HepG2 (cell line): Measurements from ENCODE around the gene ZSCAN26. TPM values are rescaled to one million over a fixed set of nuclear protein-coding genes. Genes with fewer than 3 reads are reported as not detected.
A peak's percentile ranks its signal among the peaks of the same experiment; 100 is the strongest.

Source experiments
- HHEX ChIP-seq: IDR thresholded peaks from 2 replicates; pipeline ENCODE4 v1.6.1; 2016; ENCODE audit warnings: control low read depth
- HOXD1 ChIP-seq: sonication (generic); formaldehyde crosslinking; IDR thresholded peaks from 2 replicates; pipeline ENCODE4 v1.5.0; 2020; ENCODE audit warnings: missing genetic modification reagents
- JARID2 ChIP-seq: sonication (generic); formaldehyde crosslinking; IDR thresholded peaks from 2 replicates; pipeline ENCODE4 v1.8.1; 2023; ENCODE audit warnings: missing genetic modification reagents, inconsistent platforms; ENCODE audit not compliant: insufficient replicate concordance
- KDM4B ChIP-seq: sonication (generic); formaldehyde crosslinking; IDR thresholded peaks from 2 replicates; pipeline ENCODE4 v1.4.0; 2020; ENCODE audit warnings: missing genetic modification reagents
- KLF15 ChIP-seq: sonication (generic); formaldehyde crosslinking; IDR thresholded peaks from 2 replicates; pipeline ENCODE4 v1.8.1; 2023; ENCODE audit warnings: borderline replicate concordance, mild to moderate bottlenecking, inconsistent platforms, missing genetic modification reagents, mixed read lengths
- PHF20 ChIP-seq: sonication (generic); formaldehyde crosslinking; IDR thresholded peaks from 2 replicates; pipeline ENCODE4 v1.5.0; 2020; ENCODE audit warnings: mild to moderate bottlenecking, missing genetic modification reagents
- RBFOX2 ChIP-seq: fragments of 200-400 bp; formaldehyde crosslinking; IDR thresholded peaks from 2 replicates; pipeline ENCODE4 v1.6.1; 2017; ENCODE audit warnings: low read depth, mild to moderate bottlenecking, low read length
- RXRA ChIP-seq: sonication (generic); formaldehyde crosslinking; IDR thresholded peaks from 2 replicates; pipeline ENCODE4 v1.5.1; 2020; ENCODE audit warnings: missing genetic modification reagents
- SAFB2 ChIP-seq: sonication (generic); formaldehyde crosslinking; IDR thresholded peaks from 2 replicates; pipeline ENCODE4 v1.5.1; 2020; ENCODE audit warnings: missing genetic modification reagents, low read depth, mild to moderate bottlenecking, borderline replicate concordance
- SIN3A ChIP-seq: IDR thresholded peaks from 2 replicates; pipeline ENCODE4 v1.6.1; 2011; ENCODE audit warnings: low read depth, mild to moderate bottlenecking, control low read depth, low read length, borderline replicate concordance
- SOX6 ChIP-seq, 2 experiments: fragments of 450-650 bp in 1 of 2; sonication (generic) in 1 of 2; formaldehyde crosslinking in 1 of 2; IDR thresholded peaks; 2 replicates each; pipeline versions ENCODE4 v1.4.0 to v1.6.1; 2017 to 2020; ENCODE audit warnings: antibody characterized with exemption in 1 of 2, mild to moderate bottlenecking in 1 of 2, missing genetic modification reagents in 1 of 2
- TOPORS ChIP-seq: sonication (generic); formaldehyde crosslinking; IDR thresholded peaks from 2 replicates; pipeline ENCODE4 v1.8.0; 2023; ENCODE audit warnings: mild to moderate bottlenecking, missing genetic modification reagents
- YY1 ChIP-seq: IDR thresholded peaks from 2 replicates; pipeline ENCODE4 v1.6.1; 2011; ENCODE audit warnings: low read length, low read depth, moderate library complexity, mild to moderate bottlenecking; ENCODE audit not compliant: insufficient read depth, insufficient replicate concordance
- ZNF30 ChIP-seq: sonication (generic); formaldehyde crosslinking; IDR thresholded peaks from 2 replicates; pipeline ENCODE4 v1.5.0; 2020; ENCODE audit warnings: mild to moderate bottlenecking, missing genetic modification reagents
- ZNF367 ChIP-seq: sonication (generic); formaldehyde crosslinking; IDR thresholded peaks from 2 replicates; pipeline ENCODE4 v1.4.0; 2020; ENCODE audit warnings: missing genetic modification reagents, borderline replicate concordance
- ZNF432 ChIP-seq: sonication (generic); formaldehyde crosslinking; IDR thresholded peaks from 2 replicates; pipeline ENCODE4 v1.5.0; 2020; ENCODE audit warnings: missing genetic modification reagents, mild to moderate bottlenecking, borderline replicate concordance
- ZNF7 ChIP-seq: IDR thresholded peaks from 2 replicates; pipeline ENCODE4 v1.6.1; 2016; ENCODE audit warnings: missing biosample characterization, missing genetic modification reagents
- ZZZ3 ChIP-seq: sonication (generic); formaldehyde crosslinking; IDR thresholded peaks from 2 replicates; pipeline ENCODE4 v1.4.0; 2020; ENCODE audit warnings: missing genetic modification reagents, mild to moderate bottlenecking, borderline replicate concordance
- polyA plus RNA-seq, 8 experiments: library from polyadenylated mRNA; depleted of rRNA in 3 of 8; stranded (reverse) in 7 of 8; unstranded in 1 of 8; fragments of >200 nt; fragmentation: Illumina TruSeq in 4 of 8; extraction: Trizol in 4 of 8; gene quantifications; 2 replicates each; pipeline versions ENCODE4 v1.2.1 to v1.2.3, GENCODE V29; 2011 to 2016; ENCODE audit warnings: low read depth in 4 of 8, missing spikeins in 1 of 8, mixed read lengths in 1 of 8; ENCODE audit not compliant: insufficient read depth in 1 of 8
- total RNA-seq, 5 experiments: library from RNA; depleted of rRNA; stranded (reverse); fragments of >200 nt; fragmentation: Illumina TruSeq; extraction: Trizol; gene quantifications; 2 replicates each; pipeline ENCODE4 v1.2.3, GENCODE V29; 2016; ENCODE audit warnings: low read depth in 1 of 5
- TF ChIP-seq, protein P1 (sequence below): sonication (generic); formaldehyde crosslinking; IDR thresholded peaks from 2 replicates; pipeline ENCODE4 v1.4.0; 2020; ENCODE audit warnings: missing genetic modification reagents, mild to moderate bottlenecking, borderline replicate concordance
- TF ChIP-seq, protein P2 (sequence below): sonication (generic); formaldehyde crosslinking; IDR thresholded peaks from 2 replicates; pipeline ENCODE4 v1.4.0; 2020; ENCODE audit warnings: mild to moderate bottlenecking, low read depth, missing genetic modification reagents
- TF ChIP-seq, protein P3 (sequence below): sonication (generic); formaldehyde crosslinking; IDR thresholded peaks from 2 replicates; pipeline ENCODE4 v1.8.0; 2022; ENCODE audit warnings: missing genetic modification reagents, mild to moderate bottlenecking, inconsistent platforms, borderline replicate concordance
- TF ChIP-seq, protein P4 (sequence below): sonication (generic); formaldehyde crosslinking; IDR thresholded peaks from 2 replicates; pipeline ENCODE4 v1.4.0; 2020; ENCODE audit warnings: missing genetic modification reagents

Gene ZSCAN26
- total and polyA plus RNA-seq, 2 of the 13 experiments (the other 11 are each of a cell fraction or from before 2014, with no cell fraction given) = 12.0 to 15.6 TPM

DNA sequence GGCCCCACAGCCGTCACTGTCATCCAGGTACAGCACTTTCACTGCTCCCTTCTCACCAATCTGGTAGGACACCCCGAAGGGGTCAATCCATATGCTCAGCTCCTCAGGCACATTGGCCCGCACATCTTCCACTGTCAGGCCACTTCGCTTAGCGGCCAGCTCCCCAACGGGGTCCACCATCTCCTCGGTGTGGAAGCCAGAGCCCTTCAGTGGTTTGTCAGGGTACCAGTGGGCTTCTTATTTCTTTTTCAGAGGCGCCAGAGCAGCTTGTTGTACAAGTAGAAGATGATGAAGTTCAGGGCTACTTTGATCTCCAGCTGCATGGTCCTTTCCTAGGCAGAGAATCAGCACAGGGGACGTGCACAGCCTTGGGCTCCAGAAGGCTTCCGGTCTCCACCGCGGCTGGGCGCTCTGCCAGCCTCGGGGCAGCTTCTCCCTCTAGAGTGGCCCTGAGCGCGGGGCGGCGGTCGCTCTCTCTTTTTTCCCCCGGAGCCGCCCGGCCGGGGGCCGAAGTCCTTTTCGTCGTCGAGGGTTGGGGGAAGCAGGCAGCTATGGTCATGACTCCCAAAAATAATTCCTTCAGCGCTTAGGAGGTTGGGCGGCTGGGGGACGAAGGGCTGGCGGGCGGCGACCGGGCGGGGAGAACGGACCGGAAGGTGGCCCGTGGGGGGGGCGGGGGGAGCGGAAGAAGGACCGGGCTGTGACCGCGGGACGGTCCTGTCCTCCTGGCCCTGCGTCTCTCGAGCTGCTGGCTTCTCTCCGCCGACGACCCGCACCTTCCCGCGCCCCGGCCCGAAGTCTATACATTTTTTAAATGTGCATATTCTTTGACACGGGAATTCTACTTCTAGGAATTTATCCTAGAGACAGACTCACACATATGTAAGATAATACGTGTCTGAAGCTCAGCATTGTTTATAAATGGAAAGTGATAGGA, 48.4 kb upstream of the ZSCAN26 start (continued):
- TF ChIP-seq SIN3A (peak; percentile 39; the same call in 1 of the 2 replicates), ZNF30 (no peak), HOXD1 (CRISPR knock-in tag) (peak; percentile 57), ZNF7 (CRISPR knock-in tag) (peak; percentile 21; the same call in 1 of the 2 replicates), SAFB2 (no peak), PHF20 (CRISPR knock-in tag) (peak; percentile 80; the same call in 1 of the 2 replicates), KLF15 (CRISPR knock-in tag) (no peak; the same call in 1 of the 2 replicates), KDM4B (no peak), YY1 (no peak), RBFOX2 (peak; percentile 86), HHEX (CRISPR knock-in tag) (no peak), SOX6 (IDR thresholded peaks at IDR 0.05) (no peak), SOX6 (CRISPR knock-in tag; IDR thresholded peaks at IDR 0.05) (peak; percentile 57; the same call in 1 of the 2 replicates), RXRA (CRISPR knock-in tag) (peak; percentile 16; the same call in 1 of the 2 replicates), JARID2 (CRISPR knock-in tag) (no peak), ZNF367 (CRISPR knock-in tag) (peak; percentile 74; the same call in 1 of the 2 replicates), ZNF432 (CRISPR knock-in tag) (no peak), ZZZ3 (peak; percentile 40; the same call in 1 of the 2 replicates), TOPORS (CRISPR knock-in tag) (no peak; the same call in 1 of the 2 replicates)
- TF ChIP-seq, protein P1, sequence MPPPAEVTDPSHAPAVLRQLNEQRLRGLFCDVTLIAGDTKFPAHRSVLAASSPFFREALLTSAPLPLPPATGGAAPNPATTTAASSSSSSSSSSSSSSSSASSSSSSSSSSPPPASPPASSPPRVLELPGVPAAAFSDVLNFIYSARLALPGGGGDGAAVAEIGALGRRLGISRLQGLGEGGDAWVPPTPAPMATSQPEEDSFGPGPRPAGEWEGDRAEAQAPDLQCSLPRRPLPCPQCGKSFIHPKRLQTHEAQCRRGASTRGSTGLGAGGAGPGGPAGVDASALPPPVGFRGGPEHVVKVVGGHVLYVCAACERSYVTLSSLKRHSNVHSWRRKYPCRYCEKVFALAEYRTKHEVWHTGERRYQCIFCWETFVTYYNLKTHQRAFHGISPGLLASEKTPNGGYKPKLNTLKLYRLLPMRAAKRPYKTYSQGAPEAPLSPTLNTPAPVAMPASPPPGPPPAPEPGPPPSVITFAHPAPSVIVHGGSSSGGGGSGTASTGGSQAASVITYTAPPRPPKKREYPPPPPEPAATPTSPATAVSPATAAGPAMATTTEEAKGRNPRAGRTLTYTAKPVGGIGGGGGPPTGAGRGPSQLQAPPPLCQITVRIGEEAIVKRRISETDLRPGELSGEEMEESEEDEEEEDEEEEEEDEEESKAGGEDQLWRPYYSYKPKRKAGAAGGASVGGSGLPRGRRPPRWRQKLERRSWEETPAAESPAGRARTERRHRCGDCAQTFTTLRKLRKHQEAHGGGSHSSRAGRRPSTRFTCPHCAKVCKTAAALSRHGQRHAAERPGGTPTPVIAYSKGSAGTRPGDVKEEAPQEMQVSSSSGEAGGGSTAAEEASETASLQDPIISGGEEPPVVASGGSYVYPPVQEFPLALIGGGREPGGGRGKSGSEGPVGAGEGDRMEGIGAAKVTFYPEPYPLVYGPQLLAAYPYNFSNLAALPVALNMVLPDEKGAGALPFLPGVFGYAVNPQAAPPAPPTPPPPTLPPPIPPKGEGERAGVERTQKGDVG (CRISPR knock-in tag) = no peak; the same call in 1 of the 2 replicates
- TF ChIP-seq, protein P2, sequence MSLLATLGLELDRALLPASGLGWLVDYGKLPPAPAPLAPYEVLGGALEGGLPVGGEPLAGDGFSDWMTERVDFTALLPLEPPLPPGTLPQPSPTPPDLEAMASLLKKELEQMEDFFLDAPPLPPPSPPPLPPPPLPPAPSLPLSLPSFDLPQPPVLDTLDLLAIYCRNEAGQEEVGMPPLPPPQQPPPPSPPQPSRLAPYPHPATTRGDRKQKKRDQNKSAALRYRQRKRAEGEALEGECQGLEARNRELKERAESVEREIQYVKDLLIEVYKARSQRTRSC (CRISPR knock-in tag) = 0 out of 2 replicates have a peak, but pooled peaks have one; percentile 50
- TF ChIP-seq, protein P3, sequence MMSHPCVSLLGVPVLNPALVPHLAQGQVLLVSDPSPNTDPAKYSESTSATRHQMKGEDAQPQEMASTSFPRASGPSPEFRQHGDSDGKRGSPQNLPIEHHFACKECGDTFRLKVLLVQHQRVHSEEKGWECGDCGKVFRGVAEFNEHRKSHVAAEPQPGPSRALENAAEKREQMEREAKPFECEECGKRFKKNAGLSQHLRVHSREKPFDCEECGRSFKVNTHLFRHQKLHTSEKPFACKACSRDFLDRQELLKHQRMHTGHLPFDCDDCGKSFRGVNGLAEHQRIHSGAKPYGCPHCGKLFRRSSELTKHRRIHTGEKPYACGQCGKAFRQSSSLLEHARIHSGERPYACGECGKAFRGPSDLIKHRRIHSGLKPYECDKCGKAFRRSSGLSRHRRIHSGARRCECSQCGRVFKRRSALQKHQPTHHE = 0 out of 2 replicates have a peak, but pooled peaks have one; percentile 82
- TF ChIP-seq, protein P4, sequence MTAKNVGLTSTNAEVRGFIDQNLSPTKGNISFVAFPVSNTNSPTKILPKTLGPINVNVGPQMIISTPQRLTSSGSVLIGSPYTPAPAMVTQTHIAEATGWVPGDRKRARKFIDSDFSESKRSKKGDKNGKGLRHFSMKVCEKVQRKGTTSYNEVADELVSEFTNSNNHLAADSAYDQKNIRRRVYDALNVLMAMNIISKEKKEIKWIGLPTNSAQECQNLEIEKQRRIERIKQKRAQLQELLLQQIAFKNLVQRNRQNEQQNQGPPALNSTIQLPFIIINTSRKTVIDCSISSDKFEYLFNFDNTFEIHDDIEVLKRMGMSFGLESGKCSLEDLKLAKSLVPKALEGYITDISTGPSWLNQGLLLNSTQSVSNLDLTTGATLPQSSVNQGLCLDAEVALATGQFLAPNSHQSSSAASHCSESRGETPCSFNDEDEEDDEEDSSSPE (CRISPR knock-in tag) = peak; percentile 87
